Mucosa of rectum (tissue), 2 donors: ENCODE results near the gene ASXL2.

Experiments used
- H3K27ac ChIP-seq, 2 donors: one replicate each; pipeline ENCODE4 v1.7.0; 2013; ENCODE audit warnings: inconsistent platforms in 2 of 2, low read depth in 2 of 2, low read length in 2 of 2
- H3K27me3 ChIP-seq, 2 donors: one replicate each; pipeline ENCODE4 v1.7.0; 2013; ENCODE audit warnings: low read length in 2 of 2; ENCODE audit not compliant: control insufficient read depth in 2 of 2, insufficient read depth in 2 of 2
- H3K36me3 ChIP-seq, 2 donors: one replicate each; pipeline ENCODE4 v1.7.0; 2013; ENCODE audit warnings: low read length in 2 of 2; ENCODE audit not compliant: control insufficient read depth in 2 of 2, insufficient read depth in 2 of 2
- H3K4me1 ChIP-seq, 2 donors: one replicate each; pipeline ENCODE4 v1.7.0; 2013; ENCODE audit warnings: low read length in 2 of 2, mild to moderate bottlenecking in 1 of 2; ENCODE audit not compliant: control insufficient read depth in 2 of 2, insufficient read depth in 2 of 2
- H3K4me3 ChIP-seq, 2 donors: one replicate each; pipeline ENCODE4 v1.7.0; 2013; ENCODE audit warnings: low read length in 2 of 2
- H3K9ac ChIP-seq, 2 donors: one replicate each; pipeline ENCODE4 v1.7.0; 2013; ENCODE audit warnings: low read length in 2 of 2, low read depth in 1 of 2, mild to moderate bottlenecking in 1 of 2
- H3K9me3 ChIP-seq, 2 donors: one replicate each; pipeline ENCODE4 v1.7.0; 2013; ENCODE audit warnings: low read length in 2 of 2; ENCODE audit not compliant: control insufficient read depth in 2 of 2
- donor health status: healthy.
- donor health status: Normal muscosa, but diverticular disease.

ASXL2 gene

GRCh38 chr2:25701801-25702200 lies 176.5 kb downstream of the ASXL2 start:
- Histone ChIP-seq H3K36me3 (no peaks in the 10 kb centered on the region), H3K9ac (no peak overlapping the region), H3K27ac (no peak overlapping the region), H3K27me3 (peaks cover 2 to 5% of the 10 kb centered on the region in 2 donors), H3K9me3 (no peaks in the 10 kb centered on the region), H3K4me3 (no peak overlapping the region), H3K4me1 (no peaks in the 10 kb centered on the region)

- Histone ChIP-seq H3K36me3 (no peaks in the 10 kb centered on the region), H3K27me3 (peaks cover 2 to 5% of the 10 kb centered on the region in 2 donors), H3K4me1 (no peaks in the 10 kb centered on the region), H3K9ac (no peak overlapping the region), H3K9me3 (no peaks in the 10 kb centered on the region), H3K27ac (no peak overlapping the region), H3K4me3 (no peak overlapping the region)
These were observed 178.0 kb downstream of the ASXL2 start for GRCh38 chr2:25700221-25700660.

- Histone ChIP-seq H3K4me1 (no peaks in the 10 kb centered on the region), H3K9ac (no peak overlapping the region), H3K9me3 (no peaks in the 10 kb centered on the region)
These were observed 179.1 kb downstream of the ASXL2 start for GRCh38 chr2:25699216-25699615.

GRCh38 chr2:25698752-25699151 lies 179.5 kb downstream of the ASXL2 start:
- no peaks in the 10 kb centered on the region for H3K4me1 ChIP-seq
- no peak overlapping the region for H3K27ac ChIP-seq
- H3K9me3 ChIP-seq = no peaks in the 10 kb centered on the region
- H3K36me3 ChIP-seq = no peaks in the 10 kb centered on the region
- no peak overlapping the region for H3K4me3 ChIP-seq
- no peak overlapping the region for H3K9ac ChIP-seq
- peaks cover 2 to 5% of the 10 kb centered on the region in 2 donors for H3K27me3 ChIP-seq

More at GRCh38 chr2:25699216-25699615, 179.1 kb downstream of the ASXL2 start:
- H3K4me3 ChIP-seq = no peak overlapping the region
- H3K27me3 ChIP-seq = peaks cover 2 to 5% of the 10 kb centered on the region in 2 donors
- no peak overlapping the region for H3K27ac ChIP-seq
- H3K36me3 ChIP-seq = no peaks in the 10 kb centered on the region

GRCh38 chr2:25697559-25698341 lies 180.5 kb downstream of the ASXL2 start:
- Histone ChIP-seq H3K4me3 (no peak overlapping the region), H3K9ac (no peak overlapping the region)

GRCh38 chr2:25692737-25693445 lies 185.4 kb downstream of the ASXL2 start:
- Histone ChIP-seq H3K27ac (no peak overlapping the region), H3K4me3 (no peak overlapping the region), H3K36me3 (no peaks in the 10 kb centered on the region), H3K9ac (no peak overlapping the region), H3K27me3 (peaks cover under 1 to 5% of the 10 kb centered on the region in 2 donors), H3K4me1 (no peaks in the 10 kb centered on the region), H3K9me3 (no peaks in the 10 kb centered on the region)

More at GRCh38 chr2:25697559-25698341, 180.5 kb downstream of the ASXL2 start:
- no peak overlapping the region for H3K27ac ChIP-seq
- peaks cover 2 to 5% of the 10 kb centered on the region in 2 donors for H3K27me3 ChIP-seq
- no peaks in the 10 kb centered on the region for H3K9me3 ChIP-seq
- no peaks in the 10 kb centered on the region for H3K4me1 ChIP-seq
- no peaks in the 10 kb centered on the region for H3K36me3 ChIP-seq

- peaks cover 0 to 2% of the 10 kb centered on the region in 2 donors for H3K27me3 ChIP-seq
- H3K4me1 ChIP-seq = no peaks in the 10 kb centered on the region
- no peak overlapping the region for H3K27ac ChIP-seq
- no peak overlapping the region for H3K9ac ChIP-seq
- H3K36me3 ChIP-seq = no peaks in the 10 kb centered on the region
- no peaks in the 10 kb centered on the region for H3K9me3 ChIP-seq
- H3K4me3 ChIP-seq = no peak overlapping the region
These were observed 186.1 kb downstream of the ASXL2 start for GRCh38 chr2:25692143-25692542.

- no peak overlapping the region for H3K27ac ChIP-seq
- no peaks in the 10 kb centered on the region for H3K27me3 ChIP-seq
These were observed 188.2 kb downstream of the ASXL2 start for GRCh38 chr2:25690058-25690457.

GRCh38 chr2:25688236-25688635 lies 190.1 kb downstream of the ASXL2 start:
- no peaks in the 10 kb centered on the region for H3K27me3 ChIP-seq
- no peak overlapping the region for H3K27ac ChIP-seq
- H3K4me1 ChIP-seq = no peaks in the 10 kb centered on the region
- H3K4me3 ChIP-seq = no peak overlapping the region
- no peaks in the 10 kb centered on the region for H3K9me3 ChIP-seq
- H3K9ac ChIP-seq = no peak overlapping the region
- no peaks in the 10 kb centered on the region for H3K36me3 ChIP-seq

More at GRCh38 chr2:25690058-25690457, 188.2 kb downstream of the ASXL2 start:
- H3K9me3 ChIP-seq = no peaks in the 10 kb centered on the region
- no peak overlapping the region for H3K9ac ChIP-seq
- H3K4me1 ChIP-seq = no peaks in the 10 kb centered on the region
- no peak overlapping the region for H3K4me3 ChIP-seq
- H3K36me3 ChIP-seq = no peaks in the 10 kb centered on the region

- H3K27me3 ChIP-seq = no peaks in the 10 kb centered on the region
- no peak overlapping the region for H3K4me3 ChIP-seq
- no peaks in the 10 kb centered on the region for H3K36me3 ChIP-seq
- H3K9me3 ChIP-seq = no peaks in the 10 kb centered on the region
- no peaks in the 10 kb centered on the region for H3K4me1 ChIP-seq
- no peak overlapping the region for H3K9ac ChIP-seq
- no peak overlapping the region for H3K27ac ChIP-seq
These were observed 192.5 kb downstream of the ASXL2 start for GRCh38 chr2:25685741-25686140.
